ENCODE measurements around the gene FASTK.

- no peak for TF ChIP-seq SIN3A (IDR thresholded peaks at IDR 0.05; ENCODE audit: borderline replicate concordance, insufficient read depth, low read depth, low read length)
- TF ChIP-seq CTCF (IDR thresholded peaks at IDR 0.05): no peak
- no peak for TF ChIP-seq TCF7L2 (IDR thresholded peaks at IDR 0.05; ENCODE audit: low read depth, low read length)
- TF ChIP-seq POLR2AphosphoS5 (IDR thresholded peaks at IDR 0.05; ENCODE audit: low read depth, low read length): no peak
- TF ChIP-seq REST (IDR thresholded peaks at IDR 0.05; ENCODE audit: insufficient read depth in 1 of 2, low read depth in 2 of 2, low read length in 1 of 2): no peak
Observed at GRCh38 chr7:151088856-151089699, 8.5 kb upstream of the FASTK start.
